Measurements from ENCODE around the gene TYK2. TPM values are rescaled to one million over a fixed set of nuclear protein-coding genes. Genes with fewer than 3 reads are reported as not detected.

TYK2 gene
- total RNA-seq, 2 experiments from 2014 or later, result 216 to 240 TPM

DNA sequence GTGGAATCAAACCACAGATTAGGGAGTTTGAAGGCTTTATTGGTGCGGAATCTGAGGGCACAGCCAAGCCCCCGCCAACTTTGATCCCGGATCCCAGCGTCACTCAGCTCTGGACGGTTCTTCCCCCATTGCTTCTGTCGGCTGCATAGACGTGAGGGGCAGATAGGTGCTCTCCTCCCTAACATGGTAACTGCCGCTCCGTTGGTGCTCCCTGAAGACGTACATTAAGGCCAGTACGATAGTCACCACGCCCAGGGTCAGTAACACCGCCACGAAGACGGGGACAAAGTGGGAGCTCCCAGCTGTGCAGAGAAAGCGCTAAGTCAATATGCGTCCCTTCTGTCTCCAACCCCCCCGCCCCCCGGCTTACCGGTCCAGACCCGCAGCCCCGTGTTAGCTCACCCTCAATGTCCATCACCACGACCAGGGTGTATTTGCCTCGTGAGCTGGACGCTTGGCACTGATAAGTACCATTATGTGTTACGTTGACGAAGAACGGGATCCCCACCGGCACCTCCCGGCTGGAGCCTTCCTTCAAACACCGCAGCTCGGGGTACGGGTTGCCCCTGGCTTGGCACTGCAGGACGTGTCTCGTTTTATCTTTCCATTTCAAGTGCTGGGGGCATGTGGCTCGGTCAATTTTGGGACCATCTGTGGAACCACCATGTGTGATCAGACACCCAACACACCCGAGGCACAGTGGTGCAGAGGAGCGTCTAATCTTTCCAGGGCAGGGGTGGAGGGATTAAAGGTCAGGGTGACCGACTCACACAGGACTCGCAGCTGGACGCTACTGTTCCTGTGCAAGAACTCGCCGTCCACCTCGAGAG is 46.4 kb downstream of the TYK2 start:
- ATAC-seq (no peak), DNase-seq (no peak)
- POLR2A ChIA-PET, result interaction anchor here (0.6 to 3.3 kb wide), 7 partner anchors 9 to 63 kb away, joined by 3 to 9 read pairs (median 5); partner anchors contain the start of genes ICAM1 and TYK2
- CTCF ChIA-PET, result interaction anchor here (1.5 to 4.2 kb wide), 5 partner anchors 45 to 175 kb away, joined by 3 to 15 read pairs (median 9); partner anchors contain the start of genes ICAM1 and ICAM5
- peak overlapping the region; percentile 95 for H3K4me3 Mint-ChIP-seq
- peaks cover 62% of the 10 kb centered on the region for H3K36me3 Mint-ChIP-seq (ENCODE audit: low read depth)
- no peaks in the 10 kb centered on the region for H3K27me3 Mint-ChIP-seq (ENCODE audit: low read depth)
- no peaks in the 10 kb centered on the region for H3K9me3 Mint-ChIP-seq (ENCODE audit: insufficient read depth)
- peak overlapping the region; percentile 96 for H3K27ac Mint-ChIP-seq
- peaks cover 45% of the 10 kb centered on the region for H3K4me1 Mint-ChIP-seq (ENCODE audit: low read depth)

DNA sequence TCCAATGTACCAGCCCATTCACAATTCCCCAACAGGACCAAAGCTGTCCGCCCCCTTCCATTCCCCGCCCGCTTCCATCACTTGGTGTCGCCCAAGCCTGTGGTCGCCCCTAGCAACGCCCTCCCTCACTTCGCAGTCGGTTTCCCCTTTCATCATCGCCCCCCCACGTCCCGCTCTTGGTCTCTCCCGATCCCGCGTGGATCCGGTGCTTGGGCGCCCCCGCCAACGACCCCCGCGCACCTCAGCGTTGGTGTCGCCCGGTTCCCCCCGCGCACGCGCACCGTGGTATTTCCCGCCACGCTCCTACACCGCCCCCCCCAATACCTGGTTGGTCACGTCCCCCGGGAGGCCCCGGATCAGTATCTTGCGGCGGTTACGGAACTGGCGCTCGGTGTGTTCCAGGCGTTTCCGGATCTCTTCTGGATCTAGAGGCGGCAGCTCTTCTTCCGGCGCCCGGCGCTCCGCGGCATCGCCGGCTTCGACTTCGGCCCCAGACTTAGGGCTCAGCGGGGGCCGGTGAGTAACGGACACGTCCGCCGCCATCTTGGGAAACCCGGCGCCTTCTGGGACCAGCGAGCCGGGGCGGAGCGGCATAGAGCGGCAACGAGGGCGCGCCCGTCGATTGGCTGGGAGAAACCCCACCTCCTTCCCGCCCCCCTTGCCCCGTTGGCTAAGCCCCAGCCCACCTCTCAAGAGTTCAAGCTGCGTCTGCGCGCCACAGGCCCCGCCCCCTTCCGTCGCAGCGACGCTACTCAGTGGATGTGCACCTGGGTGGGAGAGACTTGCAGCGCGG is 47.2 kb downstream of the TYK2 start, which contains the start of gene RAVER1:
RAVER1 (minus strand) TSS at position 565 of the 793 bp plus-strand sequence; CDS start at position 543, 22 bp downstream.
- Mint-ChIP-seq H3K4me3 (peak within 1 kb of the TSS; percentile 95), H3K4me1 (ENCODE audit: low read depth) (peaks cover 37% of the 10 kb centered on the region), H3K27ac (peak within 1 kb of the TSS; percentile 96), H3K36me3 (ENCODE audit: low read depth) (peaks cover 56% of the 10 kb centered on the region), H3K27me3 (ENCODE audit: low read depth) (no peaks in the 10 kb centered on the region), H3K9me3 (ENCODE audit: insufficient read depth) (no peaks in the 10 kb centered on the region)
- ATAC-seq (peak; percentile 97), DNase-seq (peak; percentile 99)
- POLR2A ChIA-PET, result interaction anchor here (0.6 to 3.3 kb wide), 11 partner anchors 8 to 247 kb away, joined by 3 to 9 read pairs (median 3); partner anchors contain the start of genes ICAM1 and TYK2
- CTCF ChIA-PET, result interaction anchor here (1.5 to 4.2 kb wide), 5 partner anchors 44 to 175 kb away, joined by 3 to 15 read pairs (median 9); partner anchors contain the start of genes ICAM1 and ICAM5

DNA sequence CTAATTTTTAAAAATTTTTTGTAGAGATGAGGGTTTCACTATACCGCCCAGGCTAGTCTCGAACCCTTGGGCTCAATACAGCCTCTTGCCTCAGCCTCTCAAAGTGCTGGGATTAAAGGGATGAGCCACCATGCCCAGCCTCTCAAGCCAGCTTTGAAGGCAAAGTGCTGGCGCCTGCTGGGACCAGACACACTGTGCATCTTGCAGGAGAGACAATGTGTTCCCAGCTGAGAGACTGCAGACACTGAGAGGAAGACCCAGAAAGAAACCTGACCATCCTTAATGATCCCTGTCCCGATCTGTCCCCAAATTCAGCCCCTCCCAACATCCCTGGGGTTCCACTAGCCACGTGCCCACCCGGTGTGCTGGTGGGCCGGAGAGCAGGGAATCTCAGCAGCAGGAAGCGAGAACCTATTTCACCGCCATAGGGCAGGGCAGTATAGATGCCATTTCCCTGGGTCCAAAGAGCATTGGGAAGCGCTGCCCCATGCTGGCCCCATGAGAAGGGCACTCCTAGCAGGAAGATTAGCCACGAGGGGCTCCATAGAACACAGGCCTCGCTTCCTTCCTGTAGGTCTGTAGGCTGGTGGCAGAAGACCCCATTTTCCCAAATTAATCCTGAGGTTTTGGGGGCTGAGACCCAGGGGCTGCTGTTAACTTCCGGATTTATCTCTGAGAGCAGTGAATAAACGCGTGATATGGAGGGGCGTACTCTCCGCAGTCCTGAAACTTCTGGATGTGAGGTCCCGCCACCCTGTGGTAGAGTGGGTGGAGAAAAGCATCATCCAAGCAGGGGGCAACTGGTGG is 48.0 kb downstream of the TYK2 start:
- peak overlapping the region; percentile 96 for H3K27ac Mint-ChIP-seq
- DNase-seq (no peak), ATAC-seq (no peak)
- peak overlapping the region; percentile 95 for H3K4me3 Mint-ChIP-seq
- H3K9me3 Mint-ChIP-seq (ENCODE audit: insufficient read depth), result no peaks in the 10 kb centered on the region
- no peaks in the 10 kb centered on the region for H3K27me3 Mint-ChIP-seq (ENCODE audit: low read depth)
- H3K4me1 Mint-ChIP-seq (ENCODE audit: low read depth), result peaks cover 36% of the 10 kb centered on the region
- ChIA-PET CTCF (interaction anchor here (1.5 to 4.2 kb wide), 4 partner anchors 57 to 176 kb away, joined by 3 to 15 read pairs (median 10); partner anchors contain the start of gene ICAM1), POLR2A (interaction anchor here (0.6 to 3.3 kb wide), 9 partner anchors 7 to 248 kb away, joined by 3 to 9 read pairs (median 4); partner anchors contain the start of gene TYK2)
- peaks cover 62% of the 10 kb centered on the region for H3K36me3 Mint-ChIP-seq (ENCODE audit: low read depth)

DNA sequence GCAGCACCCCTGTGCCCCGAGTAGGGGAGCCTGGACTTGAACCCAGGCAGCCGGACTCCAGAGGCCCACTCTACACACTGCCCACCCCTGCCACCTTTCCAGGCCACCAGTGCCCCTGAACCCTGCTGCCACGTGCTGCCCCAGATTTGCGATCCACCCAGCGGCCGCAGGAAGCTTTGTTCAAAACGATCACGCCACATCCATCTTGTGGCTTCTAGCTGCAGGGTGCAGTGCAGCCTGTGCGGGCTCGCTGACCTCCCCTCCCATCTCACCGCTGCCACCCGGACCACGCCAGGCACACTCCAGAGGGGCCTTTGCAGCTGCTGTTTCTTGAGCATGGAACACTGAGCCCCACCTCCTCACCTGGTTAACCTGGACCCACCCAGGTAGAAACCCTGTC is 50.8 kb downstream of the TYK2 start:
- Mint-ChIP-seq H3K4me1 (ENCODE audit: low read depth) (peaks cover 24% of the 10 kb centered on the region), H3K4me3 (no peak overlapping the region), H3K27ac (no peak overlapping the region), H3K36me3 (ENCODE audit: low read depth) (peaks cover 53% of the 10 kb centered on the region), H3K27me3 (ENCODE audit: low read depth) (no peaks in the 10 kb centered on the region), H3K9me3 (ENCODE audit: insufficient read depth) (no peaks in the 10 kb centered on the region)
- ChIA-PET POLR2A (interaction anchor here (1.2 kb wide), 1 partner anchor 11 kb away, joined by 4 read pairs; no protein-coding TSS in a partner anchor), CTCF (interaction anchor here (0.7 kb wide), 1 partner anchor 173 kb away, joined by 3 read pairs; no protein-coding TSS in a partner anchor)
- DNase-seq (no peak), ATAC-seq (no peak)

- Mint-ChIP-seq H3K4me3 (no peak overlapping the region), H3K36me3 (ENCODE audit: low read depth) (peaks cover 53% of the 10 kb centered on the region), H3K4me1 (ENCODE audit: low read depth) (peaks cover 17% of the 10 kb centered on the region), H3K27me3 (ENCODE audit: low read depth) (no peaks in the 10 kb centered on the region), H3K27ac (no peak overlapping the region), H3K9me3 (ENCODE audit: insufficient read depth) (no peaks in the 10 kb centered on the region)
- POLR2A ChIA-PET, result interaction anchor here (1.2 kb wide), 1 partner anchor 10 kb away, joined by 4 read pairs; no protein-coding TSS in a partner anchor
- DNase-seq (no peak), ATAC-seq (no peak)
- CTCF ChIA-PET, result no interaction called here
These were observed 51.6 kb downstream of the TYK2 start for GRCh38 chr19:10328558-10329429.

DNA sequence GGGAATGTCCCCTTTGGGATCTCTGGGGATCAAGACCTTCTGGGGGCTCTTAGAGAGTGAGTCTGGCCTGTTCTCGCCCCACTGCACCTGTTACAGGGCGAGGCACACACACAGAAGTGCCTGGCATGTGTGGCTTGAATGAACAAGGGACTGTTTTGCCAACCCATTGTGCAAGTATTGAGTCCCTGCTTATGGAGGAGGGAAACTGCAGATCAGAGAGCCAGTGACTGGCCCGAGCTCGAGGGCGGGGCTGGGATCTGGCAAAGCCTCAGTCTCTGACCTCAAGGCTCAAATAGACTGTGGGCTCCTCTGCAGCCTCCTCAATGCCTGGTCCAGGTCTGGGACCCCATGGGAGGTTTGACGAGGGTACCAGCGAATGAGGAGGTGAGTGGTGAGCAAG is 52.6 kb downstream of the TYK2 start:
- POLR2A ChIA-PET, result no interaction called here

DNA sequence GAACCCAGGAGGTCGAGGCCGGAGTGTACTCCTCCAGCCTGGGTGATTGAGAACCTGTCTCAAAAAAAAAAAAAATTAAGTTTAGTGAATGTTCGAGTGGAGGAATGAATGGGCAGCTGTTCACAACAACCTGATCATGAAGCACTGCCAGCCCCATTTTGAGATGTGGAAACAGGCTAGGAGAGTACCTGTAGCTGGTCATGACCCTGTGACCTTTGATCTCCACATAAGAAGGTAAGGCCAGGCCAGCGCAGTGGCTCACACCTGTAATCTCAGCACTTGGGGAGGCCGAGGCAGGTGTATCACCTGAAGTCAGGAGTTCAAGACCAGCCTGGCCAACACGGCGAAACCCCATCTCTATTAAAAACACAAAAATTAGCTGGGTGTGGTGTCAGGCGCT is 54.6 kb downstream of the TYK2 start:
- ATAC-seq (no peak), DNase-seq (no peak)
- CTCF ChIA-PET, result no interaction called here
- H3K36me3 Mint-ChIP-seq (ENCODE audit: low read depth), result peaks cover 46% of the 10 kb centered on the region
- POLR2A ChIA-PET, result interaction anchor here (1.2 to 1.8 kb wide), 2 partner anchors 8 to 54 kb away, joined by 3 to 5 read pairs; partner anchors contain the start of genes ICAM1 and RAVER1
- no peak overlapping the region for H3K4me3 Mint-ChIP-seq
- H3K27ac Mint-ChIP-seq, result no peak overlapping the region
- H3K27me3 Mint-ChIP-seq (ENCODE audit: low read depth), result no peaks in the 10 kb centered on the region
- H3K4me1 Mint-ChIP-seq (ENCODE audit: low read depth), result no peaks in the 10 kb centered on the region
- no peaks in the 10 kb centered on the region for H3K9me3 Mint-ChIP-seq (ENCODE audit: insufficient read depth)

More for the DNA sequence above, 52.6 kb downstream of the TYK2 start:
- H3K27ac Mint-ChIP-seq, result no peak overlapping the region
- CTCF ChIA-PET, result no interaction called here
- H3K4me3 Mint-ChIP-seq, result no peak overlapping the region
- H3K36me3 Mint-ChIP-seq (ENCODE audit: low read depth), result peaks cover 47% of the 10 kb centered on the region
- H3K9me3 Mint-ChIP-seq (ENCODE audit: insufficient read depth), result no peaks in the 10 kb centered on the region
- no peak for DNase-seq
- ATAC-seq, result no peak
- H3K27me3 Mint-ChIP-seq (ENCODE audit: low read depth), result no peaks in the 10 kb centered on the region
- H3K4me1 Mint-ChIP-seq (ENCODE audit: low read depth), result peaks cover 12% of the 10 kb centered on the region

DNA sequence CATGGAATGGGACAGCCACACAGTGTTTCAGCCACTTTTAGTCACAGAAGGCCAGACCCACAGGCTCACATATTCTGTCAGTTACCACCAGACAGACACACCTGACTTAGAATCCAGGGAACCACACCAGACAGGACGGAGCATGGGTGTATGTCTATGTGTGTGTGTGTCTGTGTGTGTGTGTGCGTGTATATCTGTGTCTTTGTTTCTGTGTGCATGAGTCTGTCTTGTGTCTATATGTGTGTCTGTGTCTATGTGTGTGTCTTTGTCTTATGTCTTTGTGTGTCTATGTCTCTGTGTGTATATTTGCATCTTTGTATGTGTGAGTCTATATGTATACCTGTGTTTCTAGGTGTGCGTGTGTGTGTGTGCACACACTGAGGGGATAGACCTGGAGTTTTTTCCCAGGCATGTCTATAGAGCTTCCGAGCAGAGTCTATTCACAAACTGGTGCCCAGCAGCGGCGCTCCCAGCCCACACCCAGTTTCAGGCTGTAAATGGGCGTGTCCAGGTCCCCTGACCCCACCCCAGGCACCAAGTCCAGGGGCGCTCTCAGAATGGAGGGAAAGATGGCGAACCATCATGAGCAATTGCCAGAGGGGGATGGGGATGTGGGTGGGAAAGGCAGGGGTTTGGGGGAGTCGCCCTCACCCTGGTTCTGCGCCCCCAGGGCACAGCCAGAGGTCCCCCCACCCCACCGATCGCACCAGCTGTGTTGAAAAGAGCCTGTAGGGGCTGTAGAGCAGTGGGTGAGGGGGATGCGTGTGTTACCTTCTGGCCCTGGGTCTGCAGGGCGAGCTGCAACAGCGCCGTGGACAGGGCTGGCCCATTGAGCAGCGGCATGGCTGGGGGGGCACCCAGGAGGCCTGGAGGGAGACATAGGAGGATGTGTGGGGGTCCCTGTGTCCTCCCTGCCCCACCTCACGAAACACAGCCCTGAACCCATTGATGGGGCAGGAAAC is 58.2 kb downstream of the TYK2 start:
- Mint-ChIP-seq H3K4me1 (ENCODE audit: low read depth) (no peaks in the 10 kb centered on the region), H3K27ac (no peak overlapping the region), H3K36me3 (ENCODE audit: low read depth) (peaks cover 38% of the 10 kb centered on the region), H3K27me3 (ENCODE audit: low read depth) (no peaks in the 10 kb centered on the region), H3K4me3 (no peak overlapping the region), H3K9me3 (ENCODE audit: insufficient read depth) (no peaks in the 10 kb centered on the region)
- no peak for DNase-seq
- ChIA-PET CTCF (interaction anchor here (1.3 kb wide), 1 partner anchor 67 kb away, joined by 3 read pairs; no protein-coding TSS in a partner anchor), POLR2A (no interaction called here)
- ATAC-seq, result peak; percentile 11

DNA sequence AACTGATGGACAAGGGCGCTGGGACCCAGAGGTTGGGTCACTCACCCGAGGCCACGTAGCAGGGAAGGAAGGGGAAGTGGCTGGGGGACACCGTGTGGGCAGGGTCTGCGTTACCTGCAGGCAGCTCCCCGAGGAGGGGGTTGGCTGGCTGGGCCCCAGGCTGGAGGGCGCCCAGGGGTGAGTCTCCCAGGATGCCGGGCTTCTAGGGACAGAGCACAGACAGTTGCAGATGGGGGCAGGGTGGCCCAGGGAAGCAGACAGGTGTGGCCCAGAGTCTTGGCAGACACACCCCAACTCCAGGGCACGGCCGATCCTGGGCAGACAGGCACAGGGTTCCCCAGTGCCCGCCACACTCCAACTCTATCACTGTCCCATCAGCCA is 59.0 kb downstream of the TYK2 start:
- POLR2A ChIA-PET, result no interaction called here
- no peaks in the 10 kb centered on the region for H3K4me1 Mint-ChIP-seq (ENCODE audit: low read depth)

More for the DNA sequence above, 59.0 kb downstream of the TYK2 start:
- peaks cover 42% of the 10 kb centered on the region for H3K36me3 Mint-ChIP-seq (ENCODE audit: low read depth)
- H3K27me3 Mint-ChIP-seq (ENCODE audit: low read depth), result no peaks in the 10 kb centered on the region
- ATAC-seq (peak; percentile 29), DNase-seq (no peak)
- H3K27ac Mint-ChIP-seq, result no peak overlapping the region
- H3K4me3 Mint-ChIP-seq, result no peak overlapping the region
- CTCF ChIA-PET, result interaction anchor here (1.3 kb wide), 1 partner anchor 68 kb away, joined by 3 read pairs; no protein-coding TSS in a partner anchor
- H3K9me3 Mint-ChIP-seq (ENCODE audit: insufficient read depth), result no peaks in the 10 kb centered on the region
